DMS 273 treated with DMSO at 0.1 percent for 48 hours (cell line): Measurements from ENCODE around the gene ANXA1.
"Not testable (repeated sequence)": the region's sequence is repeated elsewhere in the genome, so short reads cannot be mapped to it uniquely, and the experiment has no call there.

Experiments used
- DNase-seq: peaks from one replicate; lab custom pipeline; 2025; lab: John Stamatoyannopoulos, UW

The ANXA1 gene, protein sequence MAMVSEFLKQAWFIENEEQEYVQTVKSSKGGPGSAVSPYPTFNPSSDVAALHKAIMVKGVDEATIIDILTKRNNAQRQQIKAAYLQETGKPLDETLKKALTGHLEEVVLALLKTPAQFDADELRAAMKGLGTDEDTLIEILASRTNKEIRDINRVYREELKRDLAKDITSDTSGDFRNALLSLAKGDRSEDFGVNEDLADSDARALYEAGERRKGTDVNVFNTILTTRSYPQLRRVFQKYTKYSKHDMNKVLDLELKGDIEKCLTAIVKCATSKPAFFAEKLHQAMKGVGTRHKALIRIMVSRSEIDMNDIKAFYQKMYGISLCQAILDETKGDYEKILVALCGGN

DNA sequence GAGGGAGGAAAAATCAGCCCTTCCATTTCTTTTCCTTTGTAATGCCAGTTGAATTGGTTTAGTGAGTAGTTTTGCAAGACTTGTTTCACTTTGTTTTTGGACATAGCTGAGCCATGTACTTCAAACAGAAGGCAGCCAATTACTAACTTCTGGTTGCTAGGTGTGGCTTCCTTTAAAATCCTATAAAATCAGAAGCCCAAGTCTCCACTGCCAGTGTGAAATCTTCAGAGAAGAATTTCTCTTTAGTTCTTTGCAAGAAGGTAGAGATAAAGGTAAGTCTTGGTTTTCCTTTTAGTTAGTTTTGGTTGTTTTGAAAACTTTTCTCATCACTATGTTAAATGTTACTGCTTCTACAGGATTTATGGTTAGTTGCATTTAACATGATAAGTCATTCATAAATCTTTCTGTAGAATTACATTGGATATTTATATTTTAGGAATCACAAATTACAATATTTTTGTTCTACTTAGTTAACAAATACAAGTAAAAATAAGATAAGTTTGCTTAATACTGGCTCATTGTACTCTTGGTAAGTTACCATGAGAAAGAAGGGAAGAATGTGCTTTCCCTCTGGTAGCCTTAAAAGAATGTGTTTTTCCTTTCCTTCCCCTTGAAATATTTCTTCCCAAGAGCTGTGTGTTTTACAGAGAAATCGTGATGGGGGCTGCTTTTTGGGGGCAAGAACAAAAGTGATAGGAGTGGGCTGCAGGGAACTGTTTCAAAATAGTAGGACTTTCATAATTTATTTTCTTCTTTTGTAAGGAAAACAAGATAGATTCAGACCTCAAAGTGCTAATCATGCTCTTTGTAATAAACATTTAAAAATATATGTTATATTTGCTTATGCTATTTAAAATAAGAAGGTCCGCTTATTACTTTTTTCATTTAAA is at the start of gene ANXA1:
Gene ANXA1 (plus strand): TSS at position 213 of the 890 bp plus-strand sequence. CDS start 6,671 bp downstream, outside the sequence.
- DNase-seq = no peak

GRCh38 chr9:73104342-73104741 is 47.3 kb upstream of the ANXA1 start:
- no peak for DNase-seq

- no peak for DNase-seq
Observed at GRCh38 chr9:73104921-73105320, 46.7 kb upstream of the ANXA1 start.

DNA sequence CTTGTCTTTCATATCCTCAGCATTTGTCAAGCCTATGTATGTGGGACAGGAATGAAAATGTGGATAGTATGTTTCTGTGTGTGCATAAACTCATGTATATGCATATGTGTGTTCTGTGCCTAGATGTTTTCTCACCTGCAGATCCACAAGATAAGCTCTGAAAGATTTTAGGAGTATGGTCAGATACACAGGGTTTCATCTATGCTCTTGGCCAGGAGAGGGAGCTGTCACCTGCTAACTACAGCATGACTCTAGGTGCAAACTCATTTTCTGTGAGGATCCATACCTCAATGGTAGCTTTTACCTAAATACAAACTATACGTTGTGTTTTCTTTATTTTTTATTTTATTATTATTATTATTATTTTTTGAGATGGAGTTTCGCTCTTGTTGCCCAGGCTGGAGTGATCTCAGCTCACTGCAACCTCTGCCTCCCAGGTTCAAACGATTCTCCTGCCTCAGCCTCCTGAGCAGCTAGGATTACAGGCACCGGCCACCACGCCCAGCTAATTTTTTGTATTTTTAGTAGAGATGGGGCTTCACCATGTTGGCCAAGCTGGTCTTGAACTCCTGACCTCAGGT is 44.1 kb upstream of the ANXA1 start:
- not testable (repeated sequence) for DNase-seq

- DNase-seq = no peak
Observed at GRCh38 chr9:73114058-73114457, 37.6 kb upstream of the ANXA1 start.

DNA sequence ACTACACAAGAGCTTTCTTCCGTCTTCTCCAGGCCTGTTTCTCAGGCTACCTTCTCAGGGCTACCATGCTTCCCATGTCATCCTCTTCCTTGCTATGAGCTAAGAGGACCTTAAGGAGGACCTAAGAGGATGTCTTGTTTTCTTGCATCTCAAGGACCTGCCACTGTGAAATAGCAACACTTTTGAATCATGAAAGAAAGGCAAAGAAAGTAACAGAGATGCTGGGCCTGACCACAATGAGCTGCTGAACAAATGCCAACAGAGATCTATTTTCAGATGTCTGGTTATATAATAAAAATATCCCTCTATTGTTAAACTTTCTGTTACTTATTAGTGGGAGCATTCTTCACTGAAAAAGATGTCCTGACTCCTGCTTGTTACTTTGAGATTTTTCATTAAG is 36.7 kb upstream of the ANXA1 start:
- DNase-seq = no peak

- DNase-seq = no peak
Observed at GRCh38 chr9:73116031-73116430, 35.6 kb upstream of the ANXA1 start.

DNA sequence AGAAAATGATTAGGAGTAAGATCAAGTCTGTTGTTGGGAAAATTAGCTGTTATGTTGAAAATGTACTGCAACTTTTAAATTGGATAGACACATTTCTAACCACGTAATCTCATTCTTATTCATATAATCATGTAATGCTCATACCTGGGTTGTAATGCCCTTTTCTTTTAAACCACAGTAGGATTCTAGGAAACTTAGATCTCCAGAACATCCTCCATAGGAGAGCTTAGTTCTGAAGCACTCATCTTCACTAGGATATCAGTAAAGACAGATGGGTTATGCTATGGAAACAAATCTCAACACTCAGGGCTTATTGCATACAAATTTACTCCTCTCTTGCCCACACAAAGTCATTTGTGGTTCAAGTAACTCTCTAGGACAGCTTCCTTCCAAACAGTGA is 34.8 kb upstream of the ANXA1 start:
- DNase-seq = no peak

DNA sequence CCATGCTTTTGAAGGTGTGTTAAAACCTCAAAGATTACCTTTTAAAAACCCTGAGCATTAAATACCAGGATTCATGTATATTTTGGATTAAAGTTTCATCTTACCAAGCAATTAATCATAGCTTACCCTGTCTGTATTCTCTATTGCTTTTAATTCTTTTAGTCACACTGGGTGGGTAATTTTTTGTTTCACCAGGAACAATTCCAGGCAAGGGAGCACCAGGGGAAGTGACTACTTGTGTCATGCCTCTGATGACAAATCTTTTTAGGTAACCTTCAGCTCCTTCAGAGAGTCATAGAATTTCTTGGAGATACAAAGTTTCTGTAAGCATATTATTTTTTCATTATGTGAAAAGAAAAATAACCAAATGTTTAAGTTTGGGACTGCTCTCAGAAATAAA is 33.4 kb upstream of the ANXA1 start:
- DNase-seq = no peak

DNA sequence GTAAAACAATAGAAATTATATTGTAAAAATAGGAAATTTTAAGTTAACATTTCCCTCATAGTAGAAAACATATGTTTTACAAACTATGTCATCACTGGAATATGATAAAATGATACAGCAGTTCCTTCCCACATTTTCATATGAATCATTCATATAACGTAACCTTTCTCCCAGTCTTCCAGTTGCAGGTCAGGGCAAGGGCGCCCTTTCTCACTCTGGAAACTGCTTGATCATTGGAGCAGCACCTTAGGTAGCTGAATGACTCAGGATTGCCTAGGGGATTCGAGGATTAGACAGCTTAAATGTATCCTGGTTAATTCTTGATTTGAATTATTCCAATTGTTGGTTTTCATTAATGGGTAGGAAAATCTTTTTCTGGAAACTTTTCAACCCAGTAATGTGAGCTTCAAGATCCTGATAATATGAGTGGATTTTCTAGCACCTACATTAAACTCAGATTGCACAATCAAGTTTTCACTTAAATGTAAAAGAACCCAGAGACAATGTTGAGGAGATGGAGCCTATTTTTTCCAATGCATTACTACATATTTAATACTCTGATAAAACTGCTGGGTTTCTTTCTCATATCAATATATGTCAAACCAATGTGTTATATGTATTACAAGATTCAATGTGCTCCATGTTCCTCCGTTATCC is 32.6 kb upstream of the ANXA1 start:
- no peak for DNase-seq

GRCh38 chr9:73121375-73121935 is 30.2 kb upstream of the ANXA1 start:
- no peak for DNase-seq

DNA sequence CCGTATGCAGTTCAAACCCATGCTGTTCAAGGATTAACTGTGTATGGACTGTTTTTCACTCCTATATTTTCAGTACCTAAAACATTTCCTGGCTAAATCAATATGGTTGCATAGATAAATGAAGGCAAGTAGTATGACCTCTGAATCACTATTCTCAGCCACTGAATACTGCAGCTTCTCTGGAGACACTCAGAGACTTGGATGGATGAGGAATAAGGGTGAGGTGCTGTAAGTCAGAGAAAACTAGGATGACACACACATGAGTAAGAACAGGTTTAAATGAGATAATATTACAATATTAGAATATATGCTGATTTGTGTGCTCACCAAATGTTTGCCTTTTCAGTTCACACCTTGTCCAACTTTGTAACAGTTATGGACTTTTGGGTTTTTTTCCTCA is 26.0 kb upstream of the ANXA1 start:
- DNase-seq = no peak

GRCh38 chr9:73129941-73130685 is 21.6 kb upstream of the ANXA1 start:
- DNase-seq = no peak

GRCh38 chr9:73131461-73131860 is 20.2 kb upstream of the ANXA1 start:
- DNase-seq = no peak

- peak; percentile 75 for DNase-seq
Observed at GRCh38 chr9:73132034-73132776, 19.5 kb upstream of the ANXA1 start.

GRCh38 chr9:73133022-73133651 is 18.5 kb upstream of the ANXA1 start:
- no peak for DNase-seq

DNA sequence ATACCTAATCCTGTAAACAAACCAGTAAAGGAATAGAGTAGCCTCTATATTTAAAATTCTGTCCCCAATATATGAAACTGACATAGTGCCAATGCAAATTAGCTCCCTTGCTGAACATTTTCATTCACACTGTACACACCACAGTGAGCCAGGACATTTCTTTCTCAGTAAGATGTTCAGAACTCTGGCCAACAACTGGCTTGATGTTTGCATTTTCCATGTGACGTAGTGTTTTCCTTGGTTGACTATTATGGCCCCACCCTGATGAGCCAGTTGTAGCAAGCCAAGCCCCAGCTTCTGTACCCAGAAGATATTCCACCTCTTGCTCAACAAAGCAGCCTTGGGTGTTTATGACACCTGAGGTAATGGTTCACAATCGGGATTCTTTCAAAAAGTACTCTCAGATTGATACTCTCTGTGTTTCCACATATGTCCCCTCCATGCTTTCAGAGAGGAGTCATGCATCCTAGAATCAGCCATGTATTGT is 17.7 kb upstream of the ANXA1 start:
- no peak for DNase-seq

DNA sequence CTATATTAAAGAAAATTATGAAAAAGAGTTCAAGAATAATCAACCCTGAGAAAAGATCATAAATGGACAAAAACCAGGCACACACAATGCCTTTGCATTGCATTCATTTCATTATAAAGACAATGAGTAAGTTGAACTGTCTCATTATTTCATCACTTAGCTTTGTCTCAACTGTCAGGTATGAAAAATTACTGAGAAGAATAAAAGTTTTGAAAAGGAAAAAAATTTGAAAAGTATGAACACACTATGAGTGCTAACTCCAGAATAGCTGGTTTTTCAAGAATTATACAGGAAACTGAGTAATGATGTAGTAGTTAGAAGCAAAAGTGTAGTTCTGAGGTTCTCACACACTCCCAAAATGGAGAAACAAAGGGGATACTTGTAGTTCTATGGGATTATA is 16.3 kb upstream of the ANXA1 start:
- no peak for DNase-seq

DNA sequence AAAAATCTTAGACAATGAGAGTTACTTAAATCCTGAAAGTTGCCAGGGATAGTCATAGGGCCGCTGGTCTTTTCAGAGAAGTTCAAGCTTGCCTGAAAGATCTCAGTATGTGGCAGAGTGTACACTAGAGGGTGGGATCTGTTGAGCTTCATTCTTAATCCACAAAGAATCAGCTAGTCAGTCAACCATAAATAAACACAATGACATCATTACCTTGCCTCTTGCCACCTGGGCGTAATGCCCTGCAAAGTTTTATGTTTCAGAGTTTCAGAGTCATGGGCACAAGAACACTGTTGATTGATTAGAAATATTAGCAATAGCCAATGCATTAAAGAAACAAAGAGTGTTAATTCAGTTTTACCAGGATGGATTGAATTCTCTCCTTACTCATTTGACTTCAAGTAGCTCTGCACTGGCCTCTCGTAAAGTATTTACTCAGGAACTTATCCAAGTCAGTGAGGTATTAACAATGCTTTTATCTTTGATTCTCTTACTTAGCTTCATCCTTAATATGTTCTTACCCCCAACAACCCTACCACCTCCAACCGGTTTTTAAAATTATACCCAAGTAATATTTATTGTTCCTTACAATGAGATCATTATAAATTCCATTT is 14.3 kb upstream of the ANXA1 start:
- DNase-seq = no peak
